ENCODE results near the gene WDR37. TPM values are rescaled to one million over a fixed set of nuclear protein-coding genes. Genes with fewer than 3 reads are reported as not detected.
A peak's percentile ranks its signal among the peaks of the same experiment; 100 is the strongest.
"Not testable (repeated sequence)": the region's sequence is repeated elsewhere in the genome, so short reads cannot be mapped to it uniquely, and the experiment has no call there.

Gene WDR37
- total and polyA plus RNA-seq, 8 donors, result 4.6 to 11.6 (median 8.6) TPM

GRCh38 chr10:1037098-1037497 lies 19.1 kb upstream of the WDR37 start:
- DNase-seq (no peak), FAIRE-seq (no peak), ATAC-seq (no peak)
- H3K9me3 ChIP-seq, result no peaks in the 10 kb centered on the region
- peaks cover 0 to 16% (median 0%) of the 10 kb centered on the region in 3 donors for H3K36me3 ChIP-seq
- TF ChIP-seq CTCF (IDR thresholded peaks at IDR 0.05), result no peak
- WGBS, 2 donors, result 87 to 88% methylated on average over 11 of the region's 11 CpGs
- no peaks in the 10 kb centered on the region for H3K27me3 ChIP-seq
- intact Hi-C loops (cut with DNase I), result no loop called here
- H3K27ac ChIP-seq, result no peak overlapping the region
- H3K4me1 ChIP-seq, result no peaks in the 10 kb centered on the region
- H3K4me3 ChIP-seq, result no peak overlapping the region

GRCh38 chr10:1038769-1039168 lies 17.4 kb upstream of the WDR37 start:
- H3K4me1 ChIP-seq; DNase-seq; H3K9me3 ChIP-seq; ATAC-seq; H3K27ac ChIP-seq; intact Hi-C loops (cut with DNase I); H3K27me3 ChIP-seq; FAIRE-seq; H3K4me3 ChIP-seq: not testable (repeated sequence)
- WGBS, 2 donors, result 93 to 94% methylated on average over 9 to 14 of the region's 20 CpGs
- H3K36me3 ChIP-seq, result peaks cover 0 to 26% (median 4%) of the 10 kb centered on the region in 3 donors

DNA sequence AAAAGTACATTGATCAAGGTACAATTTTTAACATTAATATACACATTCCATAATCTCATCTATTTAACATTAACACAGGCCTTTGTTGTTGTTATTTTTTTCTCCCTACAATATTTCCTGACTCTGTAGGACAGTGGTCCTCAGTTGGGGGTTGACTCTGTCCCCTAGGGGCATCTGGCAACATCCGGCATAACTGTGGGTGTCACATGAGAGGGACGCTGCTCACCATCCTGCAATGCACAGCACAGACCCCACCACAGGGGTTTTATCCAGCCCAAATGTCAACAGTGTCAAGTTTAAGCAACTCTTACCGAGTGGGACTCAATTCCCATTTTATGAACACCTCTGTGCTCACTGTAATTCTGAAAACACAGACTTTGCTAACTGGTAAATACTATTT lies 16.1 kb upstream of the WDR37 start:
- no peak for TF ChIP-seq CTCF (IDR thresholded peaks at IDR 0.05)
- intact Hi-C loops (cut with DNase I), result no loop called here
- FAIRE-seq, result no peak
- Histone ChIP-seq H3K9me3 (no peaks in the 10 kb centered on the region), H3K4me1 (peaks cover 0 to 7% (median 0%) of the 10 kb centered on the region in 3 donors), H3K27ac (no peak overlapping the region), H3K27me3 (no peaks in the 10 kb centered on the region), H3K4me3 (no peak overlapping the region), H3K36me3 (peaks cover 0 to 26% (median 4%) of the 10 kb centered on the region in 3 donors)
- DNase-seq, result no peak
- WGBS, 2 donors, result 90 to 91% methylated on average over 3 of the region's 3 CpGs
- no peak for ATAC-seq

GRCh38 chr10:1041514-1041913 lies 14.7 kb upstream of the WDR37 start:
- no peak for DNase-seq
- intact Hi-C loops (cut with DNase I), result no loop called here
- no peak overlapping the region for H3K4me3 ChIP-seq
- H3K27ac ChIP-seq, result no peak overlapping the region
- H3K9me3 ChIP-seq, result no peaks in the 10 kb centered on the region
- H3K4me1 ChIP-seq, result peaks cover 0 to 15% (median 0%) of the 10 kb centered on the region in 3 donors
- FAIRE-seq, result no peak
- no peaks in the 10 kb centered on the region for H3K27me3 ChIP-seq
- no peak for ATAC-seq
- 92 to 96% methylated on average over 9 of the region's 9 CpGs for WGBS, 2 donors
- TF ChIP-seq CTCF (IDR thresholded peaks at IDR 0.05), result no peak
- peaks cover 0 to 26% (median 4%) of the 10 kb centered on the region in 3 donors for H3K36me3 ChIP-seq

- Histone ChIP-seq H3K4me1 (peaks cover 0 to 21% (median 3%) of the 10 kb centered on the region in 3 donors), H3K9me3 (no peaks in the 10 kb centered on the region), H3K27me3 (no peaks in the 10 kb centered on the region), H3K27ac (peak overlapping the region in 2 of 4 donors; percentile 13 to 63), H3K4me3 (no peak overlapping the region), H3K36me3 (peaks cover 0 to 26% (median 4%) of the 10 kb centered on the region in 3 donors)
- DNase-seq (no peak), FAIRE-seq (no peak), ATAC-seq (peak in 2 of 4 donors; percentile 28 to 49)
- 81 to 83% methylated on average over 12 of the region's 12 CpGs for WGBS, 2 donors
- intact Hi-C loops (cut with DNase I), result no loop called here
- no peak for TF ChIP-seq CTCF (IDR thresholded peaks at IDR 0.05)
These were observed 12.6 kb upstream of the WDR37 start for GRCh38 chr10:1043532-1043995.

All from pancreas (tissue), 10 donors.